Vagina (tissue), 2 donors: ENCODE measurements around the gene ROBO4.

Source experiments
- POLR2AphosphoS5 ChIP-seq, 2 donors: sonication (generic); formaldehyde crosslinking; IDR thresholded peaks; one replicate each; pipeline ENCODE4 v1.9.0; 2017; ENCODE audit warnings: antibody characterized with exemption in 2 of 2, mild to moderate bottlenecking in 2 of 2, low read depth in 1 of 2; ENCODE audit not compliant: insufficient read depth in 1 of 2
- TF ChIP-seq, protein P1 (sequence below), 3 experiments: fragments of 450-650 bp in 2 of 3; fragments of 200-600 bp in 1 of 3; sonication (generic) in 1 of 3; IDR thresholded peaks; one replicate each; pipeline ENCODE4 v1.5.1; 2017 to 2019; ENCODE audit warnings: antibody characterized with exemption in 3 of 3, mild to moderate bottlenecking in 2 of 3, moderate library complexity in 2 of 3

GRCh38 chr11:124869331-124869730 is 28.3 kb downstream of the ROBO4 start:
- TF ChIP-seq, protein P1, sequence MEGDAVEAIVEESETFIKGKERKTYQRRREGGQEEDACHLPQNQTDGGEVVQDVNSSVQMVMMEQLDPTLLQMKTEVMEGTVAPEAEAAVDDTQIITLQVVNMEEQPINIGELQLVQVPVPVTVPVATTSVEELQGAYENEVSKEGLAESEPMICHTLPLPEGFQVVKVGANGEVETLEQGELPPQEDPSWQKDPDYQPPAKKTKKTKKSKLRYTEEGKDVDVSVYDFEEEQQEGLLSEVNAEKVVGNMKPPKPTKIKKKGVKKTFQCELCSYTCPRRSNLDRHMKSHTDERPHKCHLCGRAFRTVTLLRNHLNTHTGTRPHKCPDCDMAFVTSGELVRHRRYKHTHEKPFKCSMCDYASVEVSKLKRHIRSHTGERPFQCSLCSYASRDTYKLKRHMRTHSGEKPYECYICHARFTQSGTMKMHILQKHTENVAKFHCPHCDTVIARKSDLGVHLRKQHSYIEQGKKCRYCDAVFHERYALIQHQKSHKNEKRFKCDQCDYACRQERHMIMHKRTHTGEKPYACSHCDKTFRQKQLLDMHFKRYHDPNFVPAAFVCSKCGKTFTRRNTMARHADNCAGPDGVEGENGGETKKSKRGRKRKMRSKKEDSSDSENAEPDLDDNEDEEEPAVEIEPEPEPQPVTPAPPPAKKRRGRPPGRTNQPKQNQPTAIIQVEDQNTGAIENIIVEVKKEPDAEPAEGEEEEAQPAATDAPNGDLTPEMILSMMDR (IDR thresholded peaks at IDR 0.05): no peak
- no peak for TF ChIP-seq POLR2AphosphoS5 (IDR thresholded peaks at IDR 0.05; ENCODE audit: insufficient read depth in 1 of 2, low read depth in 1 of 2)
